HCT116 (cell line): Measurements from ENCODE around the gene GLDN. TPM values are rescaled to one million over a fixed set of nuclear protein-coding genes. Genes with fewer than 3 reads are reported as not detected.

Experiments used
- ATAC-seq: fragments of 200-7000 bp; cut with Tn5 transposase; 2 replicates; pipeline ENCODE4 v1.9.1; 2020; ENCODE audit warnings: mild to moderate bottlenecking, moderate library complexity
- BruUV-seq: library from RNA; stranded (reverse); fragments of 400-500 nt; replicated peaks from 2 replicates; lab custom pipeline; 2021; lab: Mats Ljungman, UMichigan
- CTCF ChIA-PET: fragments of 300-600 bp; sonication (Branson Sonifier 250); formaldehyde crosslinking; loops from one replicate; lab custom pipeline; 2021; ENCODE audit warnings: antibody characterized with exemption; lab: Charles Lee
- POLR2A ChIA-PET: fragments of 300-600, 350-600 bp; sonication (Branson Sonifier 250); formaldehyde crosslinking; loops from one replicate; lab custom pipeline; 2021; ENCODE audit warnings: antibody characterized with exemption; lab: Charles Lee
- RAD21 ChIA-PET, 2 experiments: fragments of 300-600 bp; sonication (Branson Sonifier 250); formaldehyde crosslinking; loops; one replicate each; lab custom pipeline; 2023; ENCODE audit warnings: low total read pairs in 2 of 2; ENCODE audit not compliant: uncharacterized antibody in 2 of 2, unreplicated experiment in 2 of 2, low non-redundant PET in 1 of 2; lab: Charles Lee
- DNase-seq: peaks from one replicate; pipeline ENCODE4 v3.0.0-alpha.2; 2010; ENCODE audit warnings: low read depth, low spot score
- H2AFZ ChIP-seq: fragments of 200-600 bp; shearing (Covaris generic), sonication (generic); 2 replicates; pipeline ENCODE4 v1.6.1; 2017; ENCODE audit warnings: low read depth, mixed run types, mixed read lengths, antibody characterized with exemption, low read length; ENCODE audit not compliant: poor library complexity, severe bottlenecking
- H3K27ac ChIP-seq: 2 replicates; pipeline ENCODE4 v1.5.1; 2012; ENCODE audit warnings: low read depth, low read length
- H3K27me3 ChIP-seq: fragments of 200-600 bp; sonication (generic); 2 replicates; pipeline ENCODE4 v1.6.1; 2016; ENCODE audit warnings: mixed run types, low read length, mixed read lengths; ENCODE audit not compliant: insufficient read depth
- H3K36me3 ChIP-seq, 2 experiments: fragments of 200-500 bp in 1 of 2; fragments of 200-600 bp in 1 of 2; sonication (Bioruptor generic) in 1 of 2; sonication (generic) in 1 of 2; 2 replicates each; pipeline versions ENCODE4 v1.5.1 to v1.6.1; 2014 to 2016; ENCODE audit warnings: low read length in 2 of 2, inconsistent platforms in 1 of 2, mixed read lengths in 1 of 2, mixed run types in 1 of 2; ENCODE audit not compliant: insufficient read depth in 2 of 2, control insufficient read depth in 1 of 2
- H3K4me1 ChIP-seq, 2 experiments: fragments of 200-600 bp in 1 of 2; sonication (generic) in 1 of 2; 2 replicates each; pipeline versions ENCODE4 v1.5.1 to v1.6.1; 2012 to 2017; ENCODE audit warnings: low read length in 2 of 2, inconsistent platforms in 1 of 2, mild to moderate bottlenecking in 1 of 2, mixed read lengths in 1 of 2, mixed run types in 1 of 2, moderate library complexity in 1 of 2; ENCODE audit not compliant: insufficient read depth in 2 of 2, control insufficient read depth in 1 of 2
- H3K4me2 ChIP-seq: fragments of 200-600 bp; sonication (generic); 2 replicates; pipeline ENCODE4 v1.6.1; 2017; ENCODE audit warnings: mixed run types, low read length, mixed read lengths
- H3K4me3 ChIP-seq, 2 experiments: fragments of 200-600 bp in 1 of 2; sonication (generic) in 1 of 2; replicated peaks in 1 of 2; 2 replicates each; pipeline ENCODE4 v1.5.1; 2011 to 2016; ENCODE audit warnings: low read length in 2 of 2, control low read depth in 1 of 2, low read depth in 1 of 2, mild to moderate bottlenecking in 1 of 2, mixed read lengths in 1 of 2, mixed run types in 1 of 2
- H3K79me2 ChIP-seq: fragments of 200-600 bp; sonication (generic); 2 replicates; pipeline ENCODE4 v1.6.1; 2017; ENCODE audit warnings: mild to moderate bottlenecking, mixed run types, low read length, moderate library complexity, mixed read lengths; ENCODE audit not compliant: insufficient read depth
- H3K9ac ChIP-seq: fragments of 200-600 bp; sonication (generic); 2 replicates; pipeline ENCODE4 v1.6.1; 2016; ENCODE audit warnings: low read length, mixed read lengths
- H3K9me2 ChIP-seq: fragments of 200-600 bp; sonication (generic), shearing (Covaris generic); 2 replicates; pipeline ENCODE4 v1.6.1; 2017; ENCODE audit warnings: mixed run types, mild to moderate bottlenecking, moderate library complexity; ENCODE audit not compliant: insufficient read depth
- H3K9me3 ChIP-seq, 2 experiments: fragments of 200-500 bp in 1 of 2; fragments of 200-600 bp in 1 of 2; sonication (Bioruptor generic) in 1 of 2; sonication (generic) in 1 of 2; 2 replicates each; pipeline ENCODE4 v1.6.1; 2014 to 2017; ENCODE audit warnings: low read length in 2 of 2, mixed read lengths in 2 of 2, inconsistent platforms in 1 of 2, low read depth in 1 of 2, mild to moderate bottlenecking in 1 of 2, mixed run types in 1 of 2, moderate library complexity in 1 of 2; ENCODE audit not compliant: control insufficient read depth in 1 of 2, insufficient read depth in 1 of 2
- H4K20me1 ChIP-seq: fragments of 200-600 bp; sonication (generic), shearing (Covaris generic); 2 replicates; pipeline ENCODE4 v1.6.1; 2017; ENCODE audit warnings: mixed run types, mild to moderate bottlenecking, moderate library complexity; ENCODE audit not compliant: insufficient read depth
- CBX3 ChIP-seq: IDR thresholded peaks from 2 replicates; pipeline ENCODE4 v1.6.1; 2012; ENCODE audit warnings: low read depth
- CEBPB ChIP-seq: IDR thresholded peaks from 2 replicates; pipeline ENCODE4 v1.6.1; 2012; ENCODE audit warnings: low read depth
- EGR1 ChIP-seq: IDR thresholded peaks from 2 replicates; pipeline ENCODE4 v1.6.1; 2012; ENCODE audit warnings: low read depth
- ELF1 ChIP-seq: IDR thresholded peaks from 2 replicates; pipeline ENCODE4 v1.6.1; 2012; ENCODE audit warnings: low read depth, borderline replicate concordance
- EZH2 ChIP-seq: fragments of 200-600 bp; sonication (generic); IDR thresholded peaks from 2 replicates; pipeline ENCODE4 v1.6.1; 2017; ENCODE audit warnings: antibody characterized with exemption, mixed run types
- EZH2phosphoT487 ChIP-seq: fragments of 200-600 bp; IDR thresholded peaks from 2 replicates; pipeline ENCODE4 v1.6.1; 2018; ENCODE audit warnings: antibody characterized with exemption, borderline replicate concordance
- POLR2A ChIP-seq: IDR thresholded peaks from 2 replicates; pipeline ENCODE4 v1.7.0; 2011; ENCODE audit warnings: borderline replicate concordance; ENCODE audit not compliant: insufficient read depth, insufficient read length; ENCODE audit errors: extremely low read depth
- POLR2AphosphoS5 ChIP-seq: IDR thresholded peaks from 2 replicates; pipeline ENCODE4 v1.6.1; 2011; ENCODE audit warnings: mild to moderate bottlenecking, low read depth, low read length, moderate library complexity
- SP1 ChIP-seq: IDR thresholded peaks from 2 replicates; pipeline ENCODE4 v1.6.1; 2012; ENCODE audit warnings: low read depth
- SRF ChIP-seq: IDR thresholded peaks from 2 replicates; pipeline ENCODE4 v1.6.1; 2012; ENCODE audit warnings: low read depth
- TCF7L2 ChIP-seq: IDR thresholded peaks from 2 replicates; pipeline ENCODE4 v1.7.0; 2011; ENCODE audit warnings: borderline replicate concordance, inconsistent platforms; ENCODE audit not compliant: insufficient read depth, insufficient read length; ENCODE audit errors: extremely low read depth
- YY1 ChIP-seq: IDR thresholded peaks from 2 replicates; pipeline ENCODE4 v1.6.1; 2011; ENCODE audit warnings: low read length, low read depth, moderate library complexity, mild to moderate bottlenecking; ENCODE audit not compliant: insufficient replicate concordance; ENCODE audit errors: extremely low read depth
- ZNF274 ChIP-seq: fragments of 200-500 bp; sonication (Bioruptor generic); IDR thresholded peaks from 2 replicates; pipeline ENCODE4 v1.6.1; 2014; ENCODE audit warnings: mild to moderate bottlenecking, low read depth, low read length, inconsistent platforms
- intact Hi-C: fragments of 100-400 bp; cut with micrococcal nuclease; formaldehyde crosslinking; loops from 2 replicates; pipeline ENCODE4 v1.10.0; 2022
- total RNA-seq: library from RNA; stranded (reverse); gene quantifications from one replicate; pipeline ENCODE4 v1.2.1, GENCODE V29; 2021; ENCODE audit not compliant: unreplicated experiment
- TF ChIP-seq, protein P1 (sequence below): IDR thresholded peaks from 2 replicates; pipeline ENCODE4 v1.6.1; 2012; ENCODE audit warnings: low read depth
- TF ChIP-seq, protein P2 (sequence below): IDR thresholded peaks from 2 replicates; pipeline ENCODE4 v1.6.1; 2011; ENCODE audit warnings: mild to moderate bottlenecking, low read length, moderate library complexity; ENCODE audit not compliant: insufficient replicate concordance; ENCODE audit errors: extremely low read depth
- TF ChIP-seq, protein P3 (sequence below): IDR thresholded peaks from 2 replicates; pipeline ENCODE4 v1.6.1; 2012

Gene GLDN
- total RNA-seq, 1 experiment from 2014 or later, result 3.0 TPM

DNA sequence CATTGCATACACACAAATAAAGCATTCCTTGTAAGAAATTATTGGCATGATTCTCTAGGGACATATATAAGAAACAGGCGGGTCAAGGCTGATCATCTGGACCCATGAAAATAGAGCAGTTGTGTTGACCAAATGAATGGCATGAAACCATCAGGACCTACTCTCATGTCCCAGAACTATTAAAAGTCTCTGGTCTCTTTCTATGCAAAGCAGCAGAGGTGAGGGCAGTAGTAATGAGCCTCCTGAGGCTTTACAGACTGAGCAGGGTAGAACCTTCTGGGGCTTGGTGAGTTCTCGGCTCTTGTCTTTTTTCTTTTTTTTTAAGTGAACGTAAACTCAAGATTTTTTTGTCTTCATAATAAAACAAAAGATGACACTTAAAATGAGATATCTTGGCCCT lies 9.3 kb downstream of the GLDN start:
- H3K79me2 ChIP-seq, result no peaks in the 10 kb centered on the region
- no TSS peak for BruUV-seq
- H3K4me1 ChIP-seq, result no peaks in the 10 kb centered on the region
- RAD21 ChIA-PET, result no interaction called here
- H3K4me3 ChIP-seq, result no peak overlapping the region
- DNase-seq (no peak), ATAC-seq (no peak)
- no peak overlapping the region for H3K27ac ChIP-seq
- POLR2A ChIA-PET, result no interaction called here
- intact Hi-C loops, result no loop called here
- H3K36me3 ChIP-seq, result no peaks in the 10 kb centered on the region
- H4K20me1 ChIP-seq, result no peaks in the 10 kb centered on the region
- H3K9ac ChIP-seq, result no peak overlapping the region
- no peaks in the 10 kb centered on the region for H3K9me2 ChIP-seq
- no peak overlapping the region for H3K4me2 ChIP-seq
- 0 out of 2 replicates have a peak, but pooled peaks cover 2% of the 10 kb centered on the region for H3K27me3 ChIP-seq
- no peak overlapping the region for H2AFZ ChIP-seq
- H3K9me3 ChIP-seq, result no peaks in the 10 kb centered on the region
- no peak for TF ChIP-seq CEBPB
- TF ChIP-seq YY1, result no peak
- TF ChIP-seq EZH2, result no peak
- no peak for TF ChIP-seq TCF7L2
- TF ChIP-seq ELF1, result no peak
- no peak for TF ChIP-seq EGR1
- CTCF ChIA-PET, result no interaction called here

DNA sequence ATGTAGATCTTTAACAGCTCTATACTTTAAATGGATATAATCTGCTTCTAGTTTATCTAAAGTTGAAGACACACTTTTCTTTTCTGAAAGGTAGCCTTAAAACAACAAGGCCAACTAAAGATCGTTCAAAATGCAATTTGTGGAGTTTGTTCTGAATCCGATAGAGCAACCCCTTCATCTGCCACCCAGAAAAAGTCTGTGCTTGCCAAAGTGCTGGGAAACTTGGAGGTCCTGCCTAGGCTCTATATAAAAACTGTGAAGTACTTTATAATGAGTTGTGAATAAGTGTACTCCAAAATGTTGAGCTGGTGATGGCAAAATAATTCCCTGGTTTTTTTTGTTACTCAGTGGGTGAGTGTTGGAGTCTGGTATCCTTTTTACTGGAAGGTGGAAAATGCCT lies 12.5 kb downstream of the GLDN start:
- no TSS peak for BruUV-seq
- no peak for DNase-seq
- no peaks in the 10 kb centered on the region for H3K79me2 ChIP-seq
- H4K20me1 ChIP-seq, result no peaks in the 10 kb centered on the region
- ChIA-PET RAD21 (no interaction called here), POLR2A (interaction anchor here (0.7 kb wide), 1 partner anchor 9 kb away, joined by 3 read pairs; no protein-coding TSS in a partner anchor), CTCF (no interaction called here)
- H2AFZ ChIP-seq, result no peak overlapping the region
- 0 out of 2 replicates have a peak, but pooled peaks cover 2% of the 10 kb centered on the region for H3K27me3 ChIP-seq
- H3K4me1 ChIP-seq, result no peaks in the 10 kb centered on the region
- intact Hi-C loops, result no loop called here
- H3K9me3 ChIP-seq, result no peaks in the 10 kb centered on the region
- no peak overlapping the region for H3K4me3 ChIP-seq
- no peak overlapping the region for H3K9ac ChIP-seq
- H3K36me3 ChIP-seq, result no peaks in the 10 kb centered on the region
- H3K4me2 ChIP-seq, result no peak overlapping the region
- H3K27ac ChIP-seq, result no peak overlapping the region
- H3K9me2 ChIP-seq, result no peaks in the 10 kb centered on the region
- ATAC-seq, result no peak
- TF ChIP-seq, protein P1, sequence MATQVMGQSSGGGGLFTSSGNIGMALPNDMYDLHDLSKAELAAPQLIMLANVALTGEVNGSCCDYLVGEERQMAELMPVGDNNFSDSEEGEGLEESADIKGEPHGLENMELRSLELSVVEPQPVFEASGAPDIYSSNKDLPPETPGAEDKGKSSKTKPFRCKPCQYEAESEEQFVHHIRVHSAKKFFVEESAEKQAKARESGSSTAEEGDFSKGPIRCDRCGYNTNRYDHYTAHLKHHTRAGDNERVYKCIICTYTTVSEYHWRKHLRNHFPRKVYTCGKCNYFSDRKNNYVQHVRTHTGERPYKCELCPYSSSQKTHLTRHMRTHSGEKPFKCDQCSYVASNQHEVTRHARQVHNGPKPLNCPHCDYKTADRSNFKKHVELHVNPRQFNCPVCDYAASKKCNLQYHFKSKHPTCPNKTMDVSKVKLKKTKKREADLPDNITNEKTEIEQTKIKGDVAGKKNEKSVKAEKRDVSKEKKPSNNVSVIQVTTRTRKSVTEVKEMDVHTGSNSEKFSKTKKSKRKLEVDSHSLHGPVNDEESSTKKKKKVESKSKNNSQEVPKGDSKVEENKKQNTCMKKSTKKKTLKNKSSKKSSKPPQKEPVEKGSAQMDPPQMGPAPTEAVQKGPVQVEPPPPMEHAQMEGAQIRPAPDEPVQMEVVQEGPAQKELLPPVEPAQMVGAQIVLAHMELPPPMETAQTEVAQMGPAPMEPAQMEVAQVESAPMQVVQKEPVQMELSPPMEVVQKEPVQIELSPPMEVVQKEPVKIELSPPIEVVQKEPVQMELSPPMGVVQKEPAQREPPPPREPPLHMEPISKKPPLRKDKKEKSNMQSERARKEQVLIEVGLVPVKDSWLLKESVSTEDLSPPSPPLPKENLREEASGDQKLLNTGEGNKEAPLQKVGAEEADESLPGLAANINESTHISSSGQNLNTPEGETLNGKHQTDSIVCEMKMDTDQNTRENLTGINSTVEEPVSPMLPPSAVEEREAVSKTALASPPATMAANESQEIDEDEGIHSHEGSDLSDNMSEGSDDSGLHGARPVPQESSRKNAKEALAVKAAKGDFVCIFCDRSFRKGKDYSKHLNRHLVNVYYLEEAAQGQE, result no peak
- no peak for TF ChIP-seq SP1
- TF ChIP-seq TCF7L2, result no peak
- no peak for TF ChIP-seq YY1
- TF ChIP-seq, protein P2, sequence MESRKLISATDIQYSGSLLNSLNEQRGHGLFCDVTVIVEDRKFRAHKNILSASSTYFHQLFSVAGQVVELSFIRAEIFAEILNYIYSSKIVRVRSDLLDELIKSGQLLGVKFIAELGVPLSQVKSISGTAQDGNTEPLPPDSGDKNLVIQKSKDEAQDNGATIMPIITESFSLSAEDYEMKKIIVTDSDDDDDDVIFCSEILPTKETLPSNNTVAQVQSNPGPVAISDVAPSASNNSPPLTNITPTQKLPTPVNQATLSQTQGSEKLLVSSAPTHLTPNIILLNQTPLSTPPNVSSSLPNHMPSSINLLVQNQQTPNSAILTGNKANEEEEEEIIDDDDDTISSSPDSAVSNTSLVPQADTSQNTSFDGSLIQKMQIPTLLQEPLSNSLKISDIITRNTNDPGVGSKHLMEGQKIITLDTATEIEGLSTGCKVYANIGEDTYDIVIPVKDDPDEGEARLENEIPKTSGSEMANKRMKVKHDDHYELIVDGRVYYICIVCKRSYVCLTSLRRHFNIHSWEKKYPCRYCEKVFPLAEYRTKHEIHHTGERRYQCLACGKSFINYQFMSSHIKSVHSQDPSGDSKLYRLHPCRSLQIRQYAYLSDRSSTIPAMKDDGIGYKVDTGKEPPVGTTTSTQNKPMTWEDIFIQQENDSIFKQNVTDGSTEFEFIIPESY, result no peak
- no peak for TF ChIP-seq SRF
- TF ChIP-seq CBX3, result no peak
- no peak for TF ChIP-seq POLR2AphosphoS5
- TF ChIP-seq, protein P3, sequence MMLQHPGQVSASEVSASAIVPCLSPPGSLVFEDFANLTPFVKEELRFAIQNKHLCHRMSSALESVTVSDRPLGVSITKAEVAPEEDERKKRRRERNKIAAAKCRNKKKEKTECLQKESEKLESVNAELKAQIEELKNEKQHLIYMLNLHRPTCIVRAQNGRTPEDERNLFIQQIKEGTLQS, result no peak
- TF ChIP-seq ZNF274, result no peak
- no peak for TF ChIP-seq EZH2phosphoT487
- TF ChIP-seq CEBPB, result no peak
- TF ChIP-seq POLR2A, result no peak
